ENCODE data around the gene RBFOX2. TPM values are rescaled to one million over a fixed set of nuclear protein-coding genes. Genes with fewer than 3 reads are reported as not detected.

Gene RBFOX2
- total and polyA plus RNA-seq, 2 of the 13 experiments (the other 11 are each of a cell fraction or from before 2014, with no cell fraction given) = 37.3 to 40.4 TPM

DNA sequence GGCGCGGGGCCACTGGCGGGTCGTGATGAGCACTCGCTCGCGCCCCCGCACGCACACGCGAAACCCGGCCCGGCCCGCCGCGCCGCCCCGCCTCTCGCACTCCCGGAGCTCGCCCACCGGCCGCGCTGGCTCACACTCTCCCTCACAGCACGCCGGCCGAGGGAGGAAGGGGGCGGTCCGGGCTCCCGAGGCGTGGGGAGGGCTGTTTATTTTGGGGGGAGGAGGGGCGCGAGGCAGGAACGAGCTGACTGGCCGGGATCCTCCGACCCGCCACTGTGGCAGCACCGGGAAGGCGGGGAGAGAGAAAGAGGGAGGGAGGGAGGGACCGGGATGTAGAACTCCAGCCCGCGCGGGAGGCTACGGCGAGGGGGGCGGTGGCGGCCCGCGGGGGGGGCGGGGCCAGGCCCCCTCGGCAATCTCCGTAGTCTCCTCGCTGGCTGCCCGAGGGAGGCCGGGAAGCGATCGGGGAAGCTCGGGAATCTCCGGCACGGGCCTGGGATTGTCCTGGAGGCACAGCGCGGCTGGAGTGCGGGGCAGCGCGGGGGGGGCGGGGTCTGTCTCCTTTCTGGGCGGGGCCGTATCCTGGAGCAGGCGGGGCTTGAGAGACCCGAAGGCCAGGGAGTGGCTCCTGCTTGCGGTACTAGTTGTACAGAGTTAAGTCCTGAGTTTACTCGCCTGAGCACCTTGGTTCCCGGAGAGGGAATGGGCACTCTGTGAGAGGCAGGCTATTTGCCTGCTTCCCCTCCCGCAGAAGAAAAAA lies at the start of gene RBFOX2 (continued):
- TF ChIP-seq, protein P1, sequence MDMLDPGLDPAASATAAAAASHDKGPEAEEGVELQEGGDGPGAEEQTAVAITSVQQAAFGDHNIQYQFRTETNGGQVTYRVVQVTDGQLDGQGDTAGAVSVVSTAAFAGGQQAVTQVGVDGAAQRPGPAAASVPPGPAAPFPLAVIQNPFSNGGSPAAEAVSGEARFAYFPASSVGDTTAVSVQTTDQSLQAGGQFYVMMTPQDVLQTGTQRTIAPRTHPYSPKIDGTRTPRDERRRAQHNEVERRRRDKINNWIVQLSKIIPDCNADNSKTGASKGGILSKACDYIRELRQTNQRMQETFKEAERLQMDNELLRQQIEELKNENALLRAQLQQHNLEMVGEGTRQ (IDR thresholded peaks at IDR 0.05; ENCODE audit: low read depth, low read length) = no peak
- TF ChIP-seq, protein P1 (CRISPR knock-in tag; IDR thresholded peaks at IDR 0.05; ENCODE audit: borderline replicate concordance) = no peak
- TF ChIP-seq, protein P2, sequence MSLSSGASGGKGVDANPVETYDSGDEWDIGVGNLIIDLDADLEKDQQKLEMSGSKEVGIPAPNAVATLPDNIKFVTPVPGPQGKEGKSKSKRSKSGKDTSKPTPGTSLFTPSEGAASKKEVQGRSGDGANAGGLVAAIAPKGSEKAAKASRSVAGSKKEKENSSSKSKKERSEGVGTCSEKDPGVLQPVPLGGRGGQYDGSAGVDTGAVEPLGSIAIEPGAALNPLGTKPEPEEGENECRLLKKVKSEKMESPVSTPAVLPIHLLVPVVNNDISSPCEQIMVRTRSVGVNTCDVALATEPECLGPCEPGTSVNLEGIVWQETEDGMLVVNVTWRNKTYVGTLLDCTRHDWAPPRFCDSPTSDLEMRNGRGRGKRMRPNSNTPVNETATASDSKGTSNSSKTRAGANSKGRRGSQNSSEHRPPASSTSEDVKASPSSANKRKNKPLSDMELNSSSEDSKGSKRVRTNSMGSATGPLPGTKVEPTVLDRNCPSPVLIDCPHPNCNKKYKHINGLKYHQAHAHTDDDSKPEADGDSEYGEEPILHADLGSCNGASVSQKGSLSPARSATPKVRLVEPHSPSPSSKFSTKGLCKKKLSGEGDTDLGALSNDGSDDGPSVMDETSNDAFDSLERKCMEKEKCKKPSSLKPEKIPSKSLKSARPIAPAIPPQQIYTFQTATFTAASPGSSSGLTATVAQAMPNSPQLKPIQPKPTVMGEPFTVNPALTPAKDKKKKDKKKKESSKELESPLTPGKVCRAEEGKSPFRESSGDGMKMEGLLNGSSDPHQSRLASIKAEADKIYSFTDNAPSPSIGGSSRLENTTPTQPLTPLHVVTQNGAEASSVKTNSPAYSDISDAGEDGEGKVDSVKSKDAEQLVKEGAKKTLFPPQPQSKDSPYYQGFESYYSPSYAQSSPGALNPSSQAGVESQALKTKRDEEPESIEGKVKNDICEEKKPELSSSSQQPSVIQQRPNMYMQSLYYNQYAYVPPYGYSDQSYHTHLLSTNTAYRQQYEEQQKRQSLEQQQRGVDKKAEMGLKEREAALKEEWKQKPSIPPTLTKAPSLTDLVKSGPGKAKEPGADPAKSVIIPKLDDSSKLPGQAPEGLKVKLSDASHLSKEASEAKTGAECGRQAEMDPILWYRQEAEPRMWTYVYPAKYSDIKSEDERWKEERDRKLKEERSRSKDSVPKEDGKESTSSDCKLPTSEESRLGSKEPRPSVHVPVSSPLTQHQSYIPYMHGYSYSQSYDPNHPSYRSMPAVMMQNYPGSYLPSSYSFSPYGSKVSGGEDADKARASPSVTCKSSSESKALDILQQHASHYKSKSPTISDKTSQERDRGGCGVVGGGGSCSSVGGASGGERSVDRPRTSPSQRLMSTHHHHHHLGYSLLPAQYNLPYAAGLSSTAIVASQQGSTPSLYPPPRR (CRISPR knock-in tag; IDR thresholded peaks at IDR 0.05; ENCODE audit: borderline replicate concordance) = no peak
- TF ChIP-seq SNAI1 (CRISPR knock-in tag; IDR thresholded peaks at IDR 0.05; ENCODE audit: borderline replicate concordance) = no peak
- no peak for TF ChIP-seq ZMYM3 (CRISPR knock-in tag; IDR thresholded peaks at IDR 0.05)
- TF ChIP-seq MTA1 (CRISPR knock-in tag; IDR thresholded peaks at IDR 0.05; ENCODE audit: borderline replicate concordance) = no peak
- TF ChIP-seq SP4 (CRISPR knock-in tag; IDR thresholded peaks at IDR 0.05) = no peak
- no peak for TF ChIP-seq CBX1 (IDR thresholded peaks at IDR 0.05; ENCODE audit: low read depth)
- no peak for TF ChIP-seq ZNF703 (CRISPR knock-in tag; IDR thresholded peaks at IDR 0.05; ENCODE audit: borderline replicate concordance)
- TF ChIP-seq ZNF746 (CRISPR knock-in tag; IDR thresholded peaks at IDR 0.05) = peak; percentile 81
- TF ChIP-seq MEIS2 (CRISPR knock-in tag; IDR thresholded peaks at IDR 0.05) = 0 out of 2 replicates have a peak, but pooled peaks have one; percentile 27
- TF ChIP-seq SALL2 (CRISPR knock-in tag; IDR thresholded peaks at IDR 0.05) = peak; percentile 33; the same call in 1 of the 2 replicates
- TF ChIP-seq ZNF431 (CRISPR knock-in tag; IDR thresholded peaks at IDR 0.05; ENCODE audit: borderline replicate concordance, low read depth) = no peak
- TF ChIP-seq, protein P3, sequence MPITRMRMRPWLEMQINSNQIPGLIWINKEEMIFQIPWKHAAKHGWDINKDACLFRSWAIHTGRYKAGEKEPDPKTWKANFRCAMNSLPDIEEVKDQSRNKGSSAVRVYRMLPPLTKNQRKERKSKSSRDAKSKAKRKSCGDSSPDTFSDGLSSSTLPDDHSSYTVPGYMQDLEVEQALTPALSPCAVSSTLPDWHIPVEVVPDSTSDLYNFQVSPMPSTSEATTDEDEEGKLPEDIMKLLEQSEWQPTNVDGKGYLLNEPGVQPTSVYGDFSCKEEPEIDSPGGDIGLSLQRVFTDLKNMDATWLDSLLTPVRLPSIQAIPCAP (CRISPR knock-in tag; IDR thresholded peaks at IDR 0.05; ENCODE audit: low read depth) = no peak
- TF ChIP-seq CHD2 (IDR thresholded peaks at IDR 0.05; ENCODE audit: low read depth, low read length) = no peak
- TF ChIP-seq, protein P4, sequence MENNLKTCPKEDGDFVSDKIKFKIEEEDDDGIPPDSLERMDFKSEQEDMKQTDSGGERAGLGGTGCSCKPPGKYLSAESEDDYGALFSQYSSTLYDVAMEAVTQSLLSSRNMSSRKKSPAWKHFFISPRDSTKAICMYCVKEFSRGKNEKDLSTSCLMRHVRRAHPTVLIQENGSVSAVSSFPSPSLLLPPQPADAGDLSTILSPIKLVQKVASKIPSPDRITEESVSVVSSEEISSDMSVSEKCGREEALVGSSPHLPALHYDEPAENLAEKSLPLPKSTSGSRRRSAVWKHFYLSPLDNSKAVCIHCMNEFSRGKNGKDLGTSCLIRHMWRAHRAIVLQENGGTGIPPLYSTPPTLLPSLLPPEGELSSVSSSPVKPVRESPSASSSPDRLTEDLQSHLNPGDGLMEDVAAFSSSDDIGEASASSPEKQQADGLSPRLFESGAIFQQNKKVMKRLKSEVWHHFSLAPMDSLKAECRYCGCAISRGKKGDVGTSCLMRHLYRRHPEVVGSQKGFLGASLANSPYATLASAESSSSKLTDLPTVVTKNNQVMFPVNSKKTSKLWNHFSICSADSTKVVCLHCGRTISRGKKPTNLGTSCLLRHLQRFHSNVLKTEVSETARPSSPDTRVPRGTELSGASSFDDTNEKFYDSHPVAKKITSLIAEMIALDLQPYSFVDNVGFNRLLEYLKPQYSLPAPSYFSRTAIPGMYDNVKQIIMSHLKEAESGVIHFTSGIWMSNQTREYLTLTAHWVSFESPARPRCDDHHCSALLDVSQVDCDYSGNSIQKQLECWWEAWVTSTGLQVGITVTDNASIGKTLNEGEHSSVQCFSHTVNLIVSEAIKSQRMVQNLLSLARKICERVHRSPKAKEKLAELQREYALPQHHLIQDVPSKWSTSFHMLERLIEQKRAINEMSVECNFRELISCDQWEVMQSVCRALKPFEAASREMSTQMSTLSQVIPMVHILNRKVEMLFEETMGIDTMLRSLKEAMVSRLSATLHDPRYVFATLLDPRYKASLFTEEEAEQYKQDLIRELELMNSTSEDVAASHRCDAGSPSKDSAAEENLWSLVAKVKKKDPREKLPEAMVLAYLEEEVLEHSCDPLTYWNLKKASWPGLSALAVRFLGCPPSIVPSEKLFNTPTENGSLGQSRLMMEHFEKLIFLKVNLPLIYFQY (CRISPR knock-in tag; IDR thresholded peaks at IDR 0.05; ENCODE audit: borderline replicate concordance) = no peak
- peak; percentile 72 for TF ChIP-seq POLR2AphosphoS5 (IDR thresholded peaks at IDR 0.05; ENCODE audit: low read depth, low read length)
